ENCODE results near the gene SELENOS.

DNA sequence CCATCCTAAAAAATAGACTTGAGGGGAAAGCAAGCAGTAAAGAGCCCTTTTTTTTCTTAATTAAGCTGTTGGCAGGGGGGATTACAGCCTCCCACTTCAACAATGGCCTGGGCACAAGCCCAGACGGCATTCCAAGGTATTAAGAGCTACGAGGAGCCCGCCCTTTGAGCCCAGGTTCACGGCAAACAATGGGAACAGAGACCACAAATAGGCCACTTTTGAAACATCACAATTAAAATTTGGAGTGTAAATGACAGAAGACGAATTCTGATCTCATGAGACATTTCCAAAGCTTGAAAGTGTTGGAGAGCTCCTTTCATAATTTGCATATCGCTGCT, 34.3 kb downstream of the SELENOS start:
- no peak for TF ChIP-seq POLR2A (IDR thresholded peaks at IDR 0.05)
- TF ChIP-seq, protein P1, sequence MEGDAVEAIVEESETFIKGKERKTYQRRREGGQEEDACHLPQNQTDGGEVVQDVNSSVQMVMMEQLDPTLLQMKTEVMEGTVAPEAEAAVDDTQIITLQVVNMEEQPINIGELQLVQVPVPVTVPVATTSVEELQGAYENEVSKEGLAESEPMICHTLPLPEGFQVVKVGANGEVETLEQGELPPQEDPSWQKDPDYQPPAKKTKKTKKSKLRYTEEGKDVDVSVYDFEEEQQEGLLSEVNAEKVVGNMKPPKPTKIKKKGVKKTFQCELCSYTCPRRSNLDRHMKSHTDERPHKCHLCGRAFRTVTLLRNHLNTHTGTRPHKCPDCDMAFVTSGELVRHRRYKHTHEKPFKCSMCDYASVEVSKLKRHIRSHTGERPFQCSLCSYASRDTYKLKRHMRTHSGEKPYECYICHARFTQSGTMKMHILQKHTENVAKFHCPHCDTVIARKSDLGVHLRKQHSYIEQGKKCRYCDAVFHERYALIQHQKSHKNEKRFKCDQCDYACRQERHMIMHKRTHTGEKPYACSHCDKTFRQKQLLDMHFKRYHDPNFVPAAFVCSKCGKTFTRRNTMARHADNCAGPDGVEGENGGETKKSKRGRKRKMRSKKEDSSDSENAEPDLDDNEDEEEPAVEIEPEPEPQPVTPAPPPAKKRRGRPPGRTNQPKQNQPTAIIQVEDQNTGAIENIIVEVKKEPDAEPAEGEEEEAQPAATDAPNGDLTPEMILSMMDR (IDR thresholded peaks at IDR 0.05): no peak
